ENCODE results near the gene DYNC1H1. TPM values are rescaled to one million over a fixed set of nuclear protein-coding genes. Genes with fewer than 3 reads are reported as not detected.

DYNC1H1 gene
- total RNA-seq, 2 donors from 2014 or later = 171 to 219 TPM

GRCh38 chr14:102086972-102087761 lies 122.8 kb downstream of the DYNC1H1 start, which contains the start of gene HSP90AA1:
TSS of gene HSP90AA1 (minus strand) at chr14:102087044. CDS start at chr14:102086378, 666 bp downstream.
- Histone ChIP-seq H3K4me1 (peaks cover 45% of the 10 kb centered on the region), H3K27ac (peak within 1 kb of the TSS; percentile 96 to 100 (median 100)), H3K27me3 (no peaks in the 10 kb centered on the region), H3K4me3 (peak within 1 kb of the TSS; percentile 58 to 63), H3K9me3 (no peaks in the 10 kb centered on the region), H3K36me3 (replicated peaks in 1 of 2; ENCODE audit: insufficient read depth in 1 of 2, low read depth in 2 of 2) (peaks cover 13 to 15% of the 10 kb centered on the region in 2 donors)
- WGBS, 2 donors = 0% methylated on average over 7 to 94 of the region's 106 CpGs
- ATAC-seq = peak; percentile 92
- intact Hi-C loops (cut with DNase I) = no loop called here
- peak; percentile 94 to 95 (median 94) for DNase-seq
- TF ChIP-seq POLR2A (IDR thresholded peaks at IDR 0.05) (peak; percentile 99 to 100 (median 100)), CTCF (IDR thresholded peaks at IDR 0.05) (peak in 5 of 7 experiments; percentile 7 to 40 (median 37))

- Histone ChIP-seq H3K4me3 (peak overlapping the region; percentile 49 to 63), H3K36me3 (replicated peaks in 1 of 2; ENCODE audit: insufficient read depth in 1 of 2, low read depth in 2 of 2) (peaks cover 12 to 13% of the 10 kb centered on the region in 2 donors), H3K27ac (peak overlapping the region; percentile 96 to 100 (median 100)), H3K27me3 (no peaks in the 10 kb centered on the region), H3K9me3 (no peaks in the 10 kb centered on the region), H3K4me1 (peaks cover 40% of the 10 kb centered on the region)
- TF ChIP-seq POLR2A (IDR thresholded peaks at IDR 0.05) (no peak), CTCF (IDR thresholded peaks at IDR 0.05) (peak in 1 of 7 experiments; percentile 5)
- ATAC-seq (no peak), DNase-seq (peak in 1 of 4 donors; percentile 47)
- WGBS, 2 donors = 0 to 1% methylated on average over 11 of the region's 11 CpGs
- intact Hi-C loops (cut with DNase I) = no loop called here
Measured at GRCh38 chr14:102087762-102088011, 123.3 kb downstream of the DYNC1H1 start.

GRCh38 chr14:102088012-102088792 lies 123.8 kb downstream of the DYNC1H1 start:
- peak; percentile 37 to 54 (median 45) for DNase-seq
- H3K4me3 ChIP-seq = no peak overlapping the region
- H3K36me3 ChIP-seq (replicated peaks in 1 of 2; ENCODE audit: insufficient read depth in 1 of 2, low read depth in 2 of 2) = peaks cover 7 to 13% of the 10 kb centered on the region in 2 donors
- WGBS, 2 donors = 35 to 49% methylated on average over 33 to 39 of the region's 39 CpGs
- TF ChIP-seq CTCF (IDR thresholded peaks at IDR 0.05) = no peak
- no peak for TF ChIP-seq POLR2A (IDR thresholded peaks at IDR 0.05)
- no peak for ATAC-seq
- peaks cover 34% of the 10 kb centered on the region for H3K4me1 ChIP-seq
- H3K27me3 ChIP-seq = no peaks in the 10 kb centered on the region
- H3K27ac ChIP-seq = peak overlapping the region in 3 of 4 donors; percentile 99 to 100 (median 100)
- no peaks in the 10 kb centered on the region for H3K9me3 ChIP-seq
- intact Hi-C loops (cut with DNase I) = no loop called here

GRCh38 chr14:102089621-102090343 lies 125.4 kb downstream of the DYNC1H1 start:
- H3K9me3 ChIP-seq = no peaks in the 10 kb centered on the region
- 90 to 93% methylated on average over 11 of the region's 11 CpGs for WGBS, 2 donors
- no peak for DNase-seq
- no peaks in the 10 kb centered on the region for H3K27me3 ChIP-seq
- no peak for TF ChIP-seq POLR2A (IDR thresholded peaks at IDR 0.05)
- no peak for TF ChIP-seq CTCF (IDR thresholded peaks at IDR 0.05)
- H3K36me3 ChIP-seq (replicated peaks in 1 of 2; ENCODE audit: insufficient read depth in 1 of 2, low read depth in 2 of 2) = peaks cover under 1 to 3% of the 10 kb centered on the region in 2 donors
- intact Hi-C loops (cut with DNase I) = no loop called here
- ATAC-seq = no peak
- H3K4me3 ChIP-seq = no peak overlapping the region
- H3K27ac ChIP-seq = no peak overlapping the region
- peaks cover 19% of the 10 kb centered on the region for H3K4me1 ChIP-seq
